ENCODE results near the gene WDTC1.

GRCh38 chr1:27339213-27339612 is 104.8 kb downstream of the WDTC1 start:
- TF ChIP-seq, protein P1, sequence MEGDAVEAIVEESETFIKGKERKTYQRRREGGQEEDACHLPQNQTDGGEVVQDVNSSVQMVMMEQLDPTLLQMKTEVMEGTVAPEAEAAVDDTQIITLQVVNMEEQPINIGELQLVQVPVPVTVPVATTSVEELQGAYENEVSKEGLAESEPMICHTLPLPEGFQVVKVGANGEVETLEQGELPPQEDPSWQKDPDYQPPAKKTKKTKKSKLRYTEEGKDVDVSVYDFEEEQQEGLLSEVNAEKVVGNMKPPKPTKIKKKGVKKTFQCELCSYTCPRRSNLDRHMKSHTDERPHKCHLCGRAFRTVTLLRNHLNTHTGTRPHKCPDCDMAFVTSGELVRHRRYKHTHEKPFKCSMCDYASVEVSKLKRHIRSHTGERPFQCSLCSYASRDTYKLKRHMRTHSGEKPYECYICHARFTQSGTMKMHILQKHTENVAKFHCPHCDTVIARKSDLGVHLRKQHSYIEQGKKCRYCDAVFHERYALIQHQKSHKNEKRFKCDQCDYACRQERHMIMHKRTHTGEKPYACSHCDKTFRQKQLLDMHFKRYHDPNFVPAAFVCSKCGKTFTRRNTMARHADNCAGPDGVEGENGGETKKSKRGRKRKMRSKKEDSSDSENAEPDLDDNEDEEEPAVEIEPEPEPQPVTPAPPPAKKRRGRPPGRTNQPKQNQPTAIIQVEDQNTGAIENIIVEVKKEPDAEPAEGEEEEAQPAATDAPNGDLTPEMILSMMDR (conservative IDR thresholded peaks at IDR 0.05; ENCODE audit: low read depth in 2 of 2): no peak
- TF ChIP-seq, protein P2, sequence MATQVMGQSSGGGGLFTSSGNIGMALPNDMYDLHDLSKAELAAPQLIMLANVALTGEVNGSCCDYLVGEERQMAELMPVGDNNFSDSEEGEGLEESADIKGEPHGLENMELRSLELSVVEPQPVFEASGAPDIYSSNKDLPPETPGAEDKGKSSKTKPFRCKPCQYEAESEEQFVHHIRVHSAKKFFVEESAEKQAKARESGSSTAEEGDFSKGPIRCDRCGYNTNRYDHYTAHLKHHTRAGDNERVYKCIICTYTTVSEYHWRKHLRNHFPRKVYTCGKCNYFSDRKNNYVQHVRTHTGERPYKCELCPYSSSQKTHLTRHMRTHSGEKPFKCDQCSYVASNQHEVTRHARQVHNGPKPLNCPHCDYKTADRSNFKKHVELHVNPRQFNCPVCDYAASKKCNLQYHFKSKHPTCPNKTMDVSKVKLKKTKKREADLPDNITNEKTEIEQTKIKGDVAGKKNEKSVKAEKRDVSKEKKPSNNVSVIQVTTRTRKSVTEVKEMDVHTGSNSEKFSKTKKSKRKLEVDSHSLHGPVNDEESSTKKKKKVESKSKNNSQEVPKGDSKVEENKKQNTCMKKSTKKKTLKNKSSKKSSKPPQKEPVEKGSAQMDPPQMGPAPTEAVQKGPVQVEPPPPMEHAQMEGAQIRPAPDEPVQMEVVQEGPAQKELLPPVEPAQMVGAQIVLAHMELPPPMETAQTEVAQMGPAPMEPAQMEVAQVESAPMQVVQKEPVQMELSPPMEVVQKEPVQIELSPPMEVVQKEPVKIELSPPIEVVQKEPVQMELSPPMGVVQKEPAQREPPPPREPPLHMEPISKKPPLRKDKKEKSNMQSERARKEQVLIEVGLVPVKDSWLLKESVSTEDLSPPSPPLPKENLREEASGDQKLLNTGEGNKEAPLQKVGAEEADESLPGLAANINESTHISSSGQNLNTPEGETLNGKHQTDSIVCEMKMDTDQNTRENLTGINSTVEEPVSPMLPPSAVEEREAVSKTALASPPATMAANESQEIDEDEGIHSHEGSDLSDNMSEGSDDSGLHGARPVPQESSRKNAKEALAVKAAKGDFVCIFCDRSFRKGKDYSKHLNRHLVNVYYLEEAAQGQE (IDR thresholded peaks at IDR 0.05; ENCODE audit: unreplicated experiment): no peak
- no peak for TF ChIP-seq JUNB (IDR thresholded peaks at IDR 0.05; ENCODE audit: unreplicated experiment)
- no peak for TF ChIP-seq POLR2AphosphoS5 (IDR thresholded peaks at IDR 0.05; ENCODE audit: low read depth)
- no peak for TF ChIP-seq ZNF331 (CRISPR knock-in tag; IDR thresholded peaks at IDR 0.05; ENCODE audit: low read depth)
- TF ChIP-seq, protein P3, sequence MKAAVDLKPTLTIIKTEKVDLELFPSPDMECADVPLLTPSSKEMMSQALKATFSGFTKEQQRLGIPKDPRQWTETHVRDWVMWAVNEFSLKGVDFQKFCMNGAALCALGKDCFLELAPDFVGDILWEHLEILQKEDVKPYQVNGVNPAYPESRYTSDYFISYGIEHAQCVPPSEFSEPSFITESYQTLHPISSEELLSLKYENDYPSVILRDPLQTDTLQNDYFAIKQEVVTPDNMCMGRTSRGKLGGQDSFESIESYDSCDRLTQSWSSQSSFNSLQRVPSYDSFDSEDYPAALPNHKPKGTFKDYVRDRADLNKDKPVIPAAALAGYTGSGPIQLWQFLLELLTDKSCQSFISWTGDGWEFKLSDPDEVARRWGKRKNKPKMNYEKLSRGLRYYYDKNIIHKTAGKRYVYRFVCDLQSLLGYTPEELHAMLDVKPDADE (IDR thresholded peaks at IDR 0.05): no peak
- TF ChIP-seq EZH2 (IDR thresholded peaks at IDR 0.05; ENCODE audit: low read depth, unreplicated experiment): no peak
- no peak for TF ChIP-seq STAT1 (IDR thresholded peaks at IDR 0.05; ENCODE audit: unreplicated experiment)
- no peak for TF ChIP-seq EZH2phosphoT487 (IDR thresholded peaks at IDR 0.05; ENCODE audit: unreplicated experiment)
- no peak for TF ChIP-seq CREB1 (CRISPR knock-in tag; IDR thresholded peaks at IDR 0.05; ENCODE audit: low read depth)
- TF ChIP-seq ZNF114 (CRISPR knock-in tag; IDR thresholded peaks at IDR 0.05): no peak

All from GM23338 (cell line).